HEK293T (cell line): ENCODE data around the gene PANX1.

ENCODE experiments used
- CTCF ChIA-PET: fragments of 350-600 bp; formaldehyde crosslinking; extraction: SDS; loops from one replicate; lab custom pipeline; 2021; ENCODE audit warnings: antibody characterized with exemption, inconsistent platforms; lab: Yijun Ruan, JAX
- POLR2A ChIA-PET: fragments of 350-600 bp; formaldehyde crosslinking; extraction: SDS; loops from one replicate; lab custom pipeline; 2020; ENCODE audit warnings: antibody characterized with exemption, inconsistent platforms; lab: Yijun Ruan, JAX
- DNase-seq: peaks from one replicate; pipeline ENCODE4 v3.0.0; 2012; ENCODE audit warnings: mixed read lengths; ENCODE audit errors: extremely low spot score
- ARNT ChIP-seq: fragments of 450-650 bp; IDR thresholded peaks from 2 replicates; pipeline ENCODE4 v1.6.1; 2017; ENCODE audit warnings: mild to moderate bottlenecking
- BHLHE40 ChIP-seq: fragments of 450-650 bp; IDR thresholded peaks from 2 replicates; pipeline ENCODE4 v1.6.1; 2016; ENCODE audit warnings: mild to moderate bottlenecking, moderate library complexity, borderline replicate concordance
- CTBP1 ChIP-seq: fragments of 450-650 bp; IDR thresholded peaks from 2 replicates; pipeline ENCODE4 v1.6.1; 2016; ENCODE audit warnings: borderline replicate concordance
- ELF4 ChIP-seq: fragments of 450-650 bp; IDR thresholded peaks from 2 replicates; pipeline ENCODE4 v1.6.1; 2017; ENCODE audit warnings: antibody characterized with exemption
- FOXA1 ChIP-seq: fragments of 450-650 bp; IDR thresholded peaks from 2 replicates; pipeline ENCODE4 v1.6.1; 2016; ENCODE audit warnings: mild to moderate bottlenecking
- FOXK2 ChIP-seq: fragments of 450-650 bp; IDR thresholded peaks from 2 replicates; pipeline ENCODE4 v1.6.1; 2016; ENCODE audit warnings: mild to moderate bottlenecking
- FOXM1 ChIP-seq: fragments of 450-650 bp; IDR thresholded peaks from 2 replicates; pipeline ENCODE4 v1.6.1; 2017; ENCODE audit warnings: mild to moderate bottlenecking, borderline replicate concordance
- HDGF ChIP-seq: fragments of 450-650 bp; IDR thresholded peaks from 2 replicates; pipeline ENCODE4 v1.6.1; 2017; ENCODE audit warnings: antibody characterized with exemption, borderline replicate concordance
- L3MBTL2 ChIP-seq: fragments of 450-650 bp; conservative IDR thresholded peaks from 2 replicates; pipeline ENCODE4 v1.6.1; 2016; ENCODE audit warnings: mild to moderate bottlenecking
- LEF1 ChIP-seq: fragments of 450-650 bp; IDR thresholded peaks from 2 replicates; pipeline ENCODE4 v1.6.1; 2017; ENCODE audit warnings: mild to moderate bottlenecking, borderline replicate concordance
- NFRKB ChIP-seq: fragments of 450-650 bp; IDR thresholded peaks from 2 replicates; pipeline ENCODE4 v1.6.1; 2016; ENCODE audit warnings: mild to moderate bottlenecking, moderate library complexity
- PKNOX1 ChIP-seq: fragments of 450-650 bp; IDR thresholded peaks from 2 replicates; pipeline ENCODE4 v1.6.1; 2016
- SP1 ChIP-seq: fragments of 450-650 bp; IDR thresholded peaks from 2 replicates; pipeline ENCODE4 v1.6.1; 2017
- SUZ12 ChIP-seq: fragments of 450-650 bp; IDR thresholded peaks from 2 replicates; pipeline ENCODE4 v1.6.1; 2016; ENCODE audit warnings: mild to moderate bottlenecking
- TARDBP ChIP-seq: fragments of 450-650 bp; IDR thresholded peaks from 2 replicates; pipeline ENCODE4 v1.6.1; 2016
- ZNF384 ChIP-seq: fragments of 450-650 bp; IDR thresholded peaks from 2 replicates; pipeline ENCODE4 v1.6.1; 2016

PANX1 gene

DNA sequence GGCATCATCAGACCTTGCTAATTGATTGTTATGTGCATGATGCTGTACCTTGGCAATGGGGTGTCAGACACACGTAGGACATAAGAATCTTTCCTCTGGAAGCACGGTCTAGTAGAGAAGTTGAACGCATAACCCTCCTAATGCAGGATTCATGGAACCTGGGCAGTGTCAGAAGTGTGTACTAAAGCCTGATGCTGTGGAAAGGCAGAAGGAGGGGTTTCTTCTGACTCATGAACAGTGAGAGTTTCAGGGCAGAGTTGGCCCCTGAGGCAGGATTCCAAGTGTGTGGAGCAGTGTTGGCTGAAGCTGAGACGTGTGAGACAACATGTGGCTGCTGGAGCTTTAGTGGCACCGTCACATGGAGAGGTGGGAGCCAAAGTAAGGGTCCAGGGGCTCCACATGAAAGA lies 3.5 kb downstream of the PANX1 start:
- no peak for DNase-seq
- TF ChIP-seq LEF1 (no peak), FOXA1 (no peak), PKNOX1 (no peak), NFRKB (no peak), BHLHE40 (no peak), HDGF (no peak), SUZ12 (no peak), ELF4 (no peak), L3MBTL2 (no peak), ARNT (no peak), SP1 (no peak), FOXK2 (no peak), FOXM1 (no peak), TARDBP (no peak), ZNF384 (no peak), CTBP1 (no peak)
- ChIA-PET POLR2A (interaction anchor here (1.0 kb wide), 1 partner anchor 21 kb away, joined by 3 read pairs; no protein-coding TSS in a partner anchor), CTCF (interaction anchor here (0.6 to 0.8 kb wide), 3 partner anchors 27 to 1381 kb away, joined by 3 to 7 read pairs (median 3); no protein-coding TSS in a partner anchor)

- ChIA-PET POLR2A (no interaction called here), CTCF (no interaction called here)
- DNase-seq, result no peak
- TF ChIP-seq ELF4, result no peak
- TF ChIP-seq FOXK2, result no peak
- no peak for TF ChIP-seq ZNF384
- TF ChIP-seq L3MBTL2, result no peak
- no peak for TF ChIP-seq NFRKB
- no peak for TF ChIP-seq SUZ12
- TF ChIP-seq ARNT, result no peak
- TF ChIP-seq TARDBP, result no peak
- no peak for TF ChIP-seq SP1
- TF ChIP-seq LEF1, result no peak
- no peak for TF ChIP-seq FOXA1
- TF ChIP-seq BHLHE40, result no peak
- no peak for TF ChIP-seq HDGF
- TF ChIP-seq FOXM1, result no peak
- no peak for TF ChIP-seq PKNOX1
Observed at GRCh38 chr11:94132823-94133408, 4.3 kb downstream of the PANX1 start.

DNA sequence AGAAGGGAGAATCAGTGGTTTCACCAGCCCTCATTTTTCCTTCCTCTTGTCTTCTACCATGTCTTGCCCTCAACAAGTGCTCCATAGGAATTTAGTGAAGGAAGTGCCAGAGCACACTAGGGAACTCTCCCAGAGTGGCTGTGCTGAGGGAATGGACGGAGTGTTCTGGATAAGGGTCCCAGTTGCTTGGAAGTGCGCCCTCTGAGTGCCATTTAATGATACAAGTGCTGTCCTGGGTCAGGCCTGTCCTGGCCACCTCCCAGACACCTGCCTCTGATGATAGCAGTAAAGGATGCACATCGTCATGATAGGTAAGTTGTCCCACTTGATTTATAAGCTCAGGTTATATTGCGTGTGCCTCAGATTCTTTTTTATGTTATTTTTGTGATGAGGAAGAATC lies 5.1 kb downstream of the PANX1 start:
- CTCF ChIA-PET, result no interaction called here
- POLR2A ChIA-PET, result no interaction called here
- TF ChIP-seq FOXK2 (no peak), TARDBP (no peak), FOXA1 (no peak), NFRKB (no peak), L3MBTL2 (no peak), ELF4 (no peak), ZNF384 (no peak), ARNT (no peak), HDGF (no peak), PKNOX1 (no peak), SP1 (no peak), FOXM1 (no peak), BHLHE40 (no peak), CTBP1 (no peak), SUZ12 (no peak), LEF1 (no peak)
- no peak for DNase-seq

DNA sequence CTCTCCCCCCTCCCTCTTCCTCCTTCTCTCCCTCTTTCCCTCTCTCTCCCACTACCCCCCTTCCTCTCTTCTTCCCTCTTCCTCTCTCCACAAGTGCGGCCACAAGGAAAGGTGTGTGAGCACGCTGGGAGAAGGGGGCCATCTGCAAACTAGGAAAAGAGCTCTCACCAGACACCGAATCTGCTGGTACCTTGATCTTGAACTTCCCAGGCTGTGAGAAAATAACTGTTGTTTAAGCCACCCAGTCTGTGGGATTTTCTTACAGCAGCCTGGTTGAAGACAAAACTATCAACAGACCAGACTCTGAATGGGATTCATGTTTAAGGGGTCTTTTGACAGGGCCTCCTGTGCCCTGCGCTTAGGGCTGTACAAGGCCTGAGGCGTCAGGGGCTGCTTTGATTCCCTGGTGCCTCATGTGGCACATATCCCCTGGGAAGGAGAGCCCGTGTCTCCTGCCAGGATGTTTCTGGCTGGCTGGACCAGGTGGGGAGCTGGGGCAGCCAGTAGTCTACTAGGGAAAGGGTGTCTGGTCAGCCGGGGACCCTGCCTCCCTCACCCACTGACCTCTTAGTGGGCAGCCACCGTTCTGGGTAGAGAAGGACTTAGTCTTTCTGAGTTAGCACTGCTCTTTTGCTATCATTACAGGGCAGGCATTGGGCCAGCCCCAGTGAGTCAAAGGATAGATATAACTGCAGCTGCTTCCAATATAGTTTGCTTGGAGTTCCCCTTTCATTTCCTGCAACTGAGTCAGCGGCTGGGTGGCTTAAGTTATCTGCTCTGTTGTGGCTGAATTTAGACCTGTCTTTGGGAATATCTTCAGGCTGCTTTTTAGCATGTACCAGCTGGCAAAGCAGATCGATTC lies 6.2 kb downstream of the PANX1 start:
- ChIA-PET POLR2A (interaction anchor here (0.7 to 1.7 kb wide), 3 partner anchors 16 to 394 kb away, joined by 3 to 4 read pairs (median 3); partner anchors contain the start of genes C11orf54, MED17 and TAF1D), CTCF (no interaction called here)
- TF ChIP-seq NFRKB, result no peak
- DNase-seq, result no peak

DNA sequence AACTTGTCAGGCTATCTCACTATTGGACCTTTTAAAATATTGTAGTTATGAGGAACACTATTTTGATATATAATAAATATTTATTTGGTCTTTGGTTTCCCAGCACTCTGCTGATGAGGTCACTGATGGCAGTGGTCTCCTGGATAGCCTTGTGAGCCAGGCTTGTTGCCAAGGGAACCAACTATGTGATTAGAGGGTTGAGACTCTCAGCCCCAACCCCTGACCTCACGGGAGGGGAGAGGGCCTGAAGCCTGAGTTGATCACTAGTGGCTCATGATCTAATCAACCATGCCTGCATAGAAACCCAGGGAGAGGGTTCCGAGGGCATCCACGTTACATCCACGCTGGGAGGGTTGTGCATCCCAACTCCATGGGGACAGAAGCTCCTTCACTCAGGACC lies 10.8 kb downstream of the PANX1 start:
- CTCF ChIA-PET, result no interaction called here
- POLR2A ChIA-PET, result interaction anchor here (0.8 kb wide), 1 partner anchor 11 kb away, joined by 5 read pairs; the partner anchor contains the start of gene PANX1
- no peak for DNase-seq
- TF ChIP-seq SUZ12 (no peak), SP1 (no peak), HDGF (no peak), BHLHE40 (no peak), PKNOX1 (no peak), LEF1 (no peak), FOXK2 (no peak), TARDBP (no peak)
